GM23338 (cell line): ENCODE results near the gene DNMT1. TPM values are rescaled to one million over a fixed set of nuclear protein-coding genes. Genes with fewer than 3 reads are reported as not detected.

Experiments
- ATAC-seq: fragments of 200-7000 bp; cut with Tn5 transposase; 3 replicates; pipeline ENCODE4 v1.9.1; 2020
- DNase-seq: peaks from one replicate; pipeline ENCODE4 v3.0.0-alpha.2; 2015; ENCODE audit warnings: low spot score
- H2AFZ ChIP-seq: fragments of 200-600 bp; sonication (generic); 2 replicates; pipeline ENCODE4 v1.8.0; 2016; ENCODE audit warnings: antibody characterized with exemption, mild to moderate bottlenecking, moderate library complexity
- H3F3A ChIP-seq: fragments of 200-600 bp; sonication (generic); replicated peaks from 2 replicates; pipeline ENCODE4 v1.8.0; 2017; ENCODE audit warnings: antibody characterized with exemption, mixed run types, low read depth
- H3K27ac ChIP-seq: fragments of 200-600 bp; sonication (generic); 2 replicates; pipeline ENCODE4 v1.6.1; 2016; ENCODE audit warnings: low read depth
- H3K27me3 ChIP-seq: fragments of 200-600 bp; sonication (generic); 2 replicates; pipeline ENCODE4 v1.8.0; 2016; ENCODE audit warnings: mild to moderate bottlenecking, mixed run types, moderate library complexity; ENCODE audit not compliant: insufficient read depth
- H3K36me3 ChIP-seq: fragments of 200-600 bp; sonication (generic); 2 replicates; pipeline ENCODE4 v1.8.0; 2016; ENCODE audit warnings: mild to moderate bottlenecking; ENCODE audit not compliant: insufficient read depth
- H3K4me1 ChIP-seq: fragments of 200-600 bp; sonication (generic); 2 replicates; pipeline ENCODE4 v1.8.0; 2016; ENCODE audit warnings: mild to moderate bottlenecking, moderate library complexity; ENCODE audit not compliant: insufficient read depth
- H3K4me2 ChIP-seq: fragments of 200-600 bp; sonication (generic); 2 replicates; pipeline ENCODE4 v1.7.1; 2017; ENCODE audit warnings: mixed run types
- H3K4me3 ChIP-seq: fragments of 200-600 bp; sonication (generic); 2 replicates; pipeline ENCODE4 v1.6.1; 2016; ENCODE audit warnings: mixed run types
- H3K79me2 ChIP-seq: fragments of 200-600 bp; sonication (generic); replicated peaks from 2 replicates; pipeline ENCODE4 v1.8.0; 2017; ENCODE audit warnings: mild to moderate bottlenecking; ENCODE audit not compliant: insufficient read depth
- H3K9me2 ChIP-seq: fragments of 200-600 bp; sonication (generic); 2 replicates; pipeline ENCODE4 v1.8.0; 2017; ENCODE audit not compliant: insufficient read depth
- H4K20me1 ChIP-seq: fragments of 200-600 bp; sonication (generic); replicated peaks from 2 replicates; pipeline ENCODE4 v1.8.0; 2017; ENCODE audit warnings: mild to moderate bottlenecking; ENCODE audit not compliant: insufficient read depth
- H3K27ac Mint-ChIP-seq: 2 replicates; pipeline ENCODE4 v1.8.0; 2020; ENCODE audit warnings: inconsistent platforms, mild to moderate bottlenecking, moderate library complexity, mixed read lengths
- H3K27me3 Mint-ChIP-seq: 3 replicates; pipeline ENCODE4 v1.8.0; 2022; ENCODE audit warnings: low read depth, mild to moderate bottlenecking, moderate library complexity, mixed read lengths, inconsistent platforms; ENCODE audit not compliant: insufficient read depth, poor library complexity
- H3K36me3 Mint-ChIP-seq: 3 replicates; pipeline ENCODE4 v1.8.0; 2021; ENCODE audit warnings: low read depth, mild to moderate bottlenecking, inconsistent platforms, moderate library complexity, mixed read lengths
- H3K4me1 Mint-ChIP-seq: 3 replicates; pipeline ENCODE4 v1.8.0; 2020; ENCODE audit warnings: mild to moderate bottlenecking, inconsistent platforms, mixed read lengths
- H3K4me3 Mint-ChIP-seq: 3 replicates; pipeline ENCODE4 v1.8.0; 2021; ENCODE audit warnings: moderate library complexity, mild to moderate bottlenecking, inconsistent platforms, mixed read lengths
- H3K9me3 Mint-ChIP-seq: 3 replicates; pipeline ENCODE4 v1.8.0; 2020; ENCODE audit warnings: moderate library complexity, mild to moderate bottlenecking, inconsistent platforms, mixed read lengths
- CREB1 ChIP-seq: fragments of 250-450 bp; sonication (Bioruptor Pico); IDR thresholded peaks from 2 replicates; pipeline ENCODE4 v1.5.0; 2020; ENCODE audit warnings: low read depth, mild to moderate bottlenecking, moderate library complexity
- CTCF ChIP-seq, 2 experiments: fragments of 200-600 bp in 1 of 2; sonication (generic) in 1 of 2; conservative IDR thresholded peaks; 2 replicates each; pipeline versions ENCODE4 v1.5.1 to v1.6.1; 2016 to 2017; ENCODE audit warnings: antibody characterized with exemption in 2 of 2, low read depth in 2 of 2, mild to moderate bottlenecking in 2 of 2, moderate library complexity in 1 of 2
- ETS1 ChIP-seq: IDR thresholded peaks from 2 replicates; pipeline ENCODE4 v1.6.1; 2016; ENCODE audit warnings: antibody characterized with exemption
- EZH2 ChIP-seq: fragments of 200-600 bp; sonication (generic); IDR thresholded peaks from one replicate; pipeline ENCODE4 v1.8.0; 2017; ENCODE audit warnings: antibody characterized with exemption, mild to moderate bottlenecking, low read depth; ENCODE audit not compliant: unreplicated experiment
- EZH2phosphoT487 ChIP-seq: fragments of 200-600 bp; sonication (generic); IDR thresholded peaks from one replicate; pipeline ENCODE4 v1.8.1; 2018; ENCODE audit warnings: antibody characterized with exemption; ENCODE audit not compliant: unreplicated experiment
- JUNB ChIP-seq: IDR thresholded peaks from one replicate; pipeline ENCODE4 v1.6.1; 2016; ENCODE audit warnings: antibody characterized with exemption; ENCODE audit not compliant: unreplicated experiment
- NANOG ChIP-seq: IDR thresholded peaks from 2 replicates; pipeline ENCODE4 v1.6.1; 2016; ENCODE audit warnings: antibody characterized with exemption, borderline replicate concordance
- POLR2AphosphoS5 ChIP-seq: IDR thresholded peaks from 2 replicates; pipeline ENCODE4 v1.6.1; 2016; ENCODE audit warnings: antibody characterized with exemption, low read depth
- REST ChIP-seq: IDR thresholded peaks from one replicate; pipeline ENCODE4 v1.6.1; 2018; ENCODE audit warnings: antibody characterized with exemption; ENCODE audit not compliant: unreplicated experiment
- STAT1 ChIP-seq: IDR thresholded peaks from one replicate; pipeline ENCODE4 v1.6.1; 2016; ENCODE audit warnings: antibody characterized with exemption; ENCODE audit not compliant: unreplicated experiment
- ZNF114 ChIP-seq: fragments of 250-450 bp; sonication (Bioruptor Pico); IDR thresholded peaks from 2 replicates; pipeline ENCODE4 v1.5.0; 2020; ENCODE audit warnings: mild to moderate bottlenecking, moderate library complexity
- ZNF331 ChIP-seq: fragments of 250-450 bp; sonication (Bioruptor Pico); IDR thresholded peaks from 2 replicates; pipeline ENCODE4 v1.5.0; 2020; ENCODE audit warnings: low read depth, mild to moderate bottlenecking, moderate library complexity
- ZNF462 ChIP-seq: fragments of 250-450 bp; sonication (Bioruptor Pico); IDR thresholded peaks from 2 replicates; pipeline ENCODE4 v1.5.0; 2020; ENCODE audit warnings: mild to moderate bottlenecking, moderate library complexity
- polyA plus RNA-seq: library from polyadenylated mRNA; unstranded; fragments of >200 nt; fragmentation: Nextera tagmentation; extraction: Ambion mirVana; gene quantifications from 2 replicates; pipeline ENCODE4 v1.2.1, GENCODE V29; 2016
- total RNA-seq: library from RNA; depleted of rRNA; stranded (reverse); fragments of >200 nt; shearing (Covaris generic); gene quantifications from 2 replicates; pipeline ENCODE4 v1.2.3, GENCODE V29; 2014

DNMT1 gene
- total and polyA plus RNA-seq, 2 experiments from 2014 or later = 238 to 589 TPM

GRCh38 chr19:10109528-10109927, 85.2 kb downstream of the DNMT1 start:
- Histone ChIP-seq H2AFZ (no peak overlapping the region), H3K9me2 (no peaks in the 10 kb centered on the region), H3F3A (peaks cover 54% of the 10 kb centered on the region), H3K27me3 (no peaks in the 10 kb centered on the region), H3K4me1 (peaks cover 7% of the 10 kb centered on the region; the same call in 1 of the 2 replicates), H3K4me2 (no peak overlapping the region), H3K4me3 (no peak overlapping the region), H3K36me3 (peaks cover 28% of the 10 kb centered on the region), H3K79me2 (peaks cover 24% of the 10 kb centered on the region), H3K27ac (no peak overlapping the region), H4K20me1 (0 out of 2 replicates have a peak, but pooled peaks cover 7% of the 10 kb centered on the region)
- H3K9me3 Mint-ChIP-seq = no peaks in the 10 kb centered on the region
- peaks cover 65% of the 10 kb centered on the region for H3K36me3 Mint-ChIP-seq
- H3K4me3 Mint-ChIP-seq = peak overlapping the region; percentile 10; the same call in 1 of the 3 replicates
- no peak for DNase-seq
- TF ChIP-seq EZH2phosphoT487 (no peak), CTCF (conservative IDR thresholded peaks at IDR 0.05; ENCODE audit: low read depth in 2 of 2) (no peak), ZNF114 (CRISPR knock-in tag) (no peak), POLR2AphosphoS5 (no peak), NANOG (no peak), ZNF462 (CRISPR knock-in tag) (no peak), STAT1 (no peak), ZNF331 (CRISPR knock-in tag) (no peak), CREB1 (CRISPR knock-in tag) (no peak), ETS1 (no peak), JUNB (no peak), REST (no peak), EZH2 (no peak)
- peaks cover 19% of the 10 kb centered on the region for H3K4me1 Mint-ChIP-seq
- H3K27me3 Mint-ChIP-seq = peaks cover 36% of the 10 kb centered on the region
- ATAC-seq = no peak
- H3K27ac Mint-ChIP-seq = no peak overlapping the region
